GM23248 (cell line): ENCODE measurements around the gene COL23A1.

Experiments
- EZH2 ChIP-seq: fragments of 200-600 bp; sonication (generic); IDR thresholded peaks from 2 replicates; pipeline ENCODE4 v1.6.1; 2018; ENCODE audit warnings: antibody characterized with exemption, mild to moderate bottlenecking; ENCODE audit not compliant: insufficient read depth, poor library complexity, severe bottlenecking
- EZH2phosphoT487 ChIP-seq: fragments of 200-600 bp; sonication (generic); IDR thresholded peaks from 2 replicates; pipeline ENCODE4 v1.6.1; 2018; ENCODE audit warnings: antibody characterized with exemption, moderate library complexity, mild to moderate bottlenecking, low read depth; ENCODE audit not compliant: insufficient read depth

GRCh38 chr5:178229861-178230260, 360.3 kb downstream of the COL23A1 start:
- TF ChIP-seq EZH2phosphoT487 (no peak), EZH2 (no peak)
